ENCODE results near the gene ICE2. TPM values are rescaled to one million over a fixed set of nuclear protein-coding genes. Genes with fewer than 3 reads are reported as not detected.

Gene ICE2
- total RNA-seq, 1 donor from 2014 or later = 39.5 TPM

DNA sequence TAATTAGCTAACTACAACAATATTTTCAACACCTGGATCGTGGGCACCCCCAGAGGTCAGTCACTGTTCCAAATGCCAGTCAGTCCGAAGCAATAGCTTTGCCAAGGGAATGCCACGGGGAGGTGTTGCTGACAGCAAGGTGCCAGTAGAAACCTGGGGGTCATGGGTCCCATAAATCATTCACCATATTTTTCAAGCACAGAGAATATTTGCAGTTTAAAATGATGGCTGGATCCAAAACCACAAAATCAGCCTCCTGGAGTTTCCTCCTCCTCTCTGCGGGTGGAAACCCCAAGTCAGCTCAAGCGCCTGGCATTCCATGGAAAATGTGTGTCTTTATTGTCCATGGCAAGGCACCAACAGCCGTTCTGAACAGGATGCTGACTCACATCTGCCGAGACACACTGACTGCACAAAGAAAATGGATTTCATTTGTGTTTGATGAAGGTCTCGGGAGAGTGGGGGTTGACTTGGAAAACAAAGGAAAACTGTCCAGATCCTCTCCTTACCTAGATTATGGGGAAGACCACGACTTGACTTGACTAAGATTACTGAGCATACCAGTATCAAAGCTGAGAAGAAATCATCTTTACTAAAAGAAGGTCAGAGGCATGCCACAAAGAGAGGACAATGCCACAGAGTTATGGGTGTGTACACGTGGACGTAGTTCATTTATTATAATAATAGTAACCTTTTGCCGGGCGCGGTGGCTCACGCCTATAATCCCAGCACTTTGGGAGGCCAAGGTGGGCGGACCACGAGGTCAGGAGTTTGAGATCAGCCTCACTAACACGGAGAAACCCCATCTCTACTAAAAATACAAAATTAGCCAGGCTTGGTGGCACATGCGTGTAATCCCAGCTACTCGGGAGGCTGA is 107.5 kb downstream of the ICE2 start:
- TF ChIP-seq, protein P1, sequence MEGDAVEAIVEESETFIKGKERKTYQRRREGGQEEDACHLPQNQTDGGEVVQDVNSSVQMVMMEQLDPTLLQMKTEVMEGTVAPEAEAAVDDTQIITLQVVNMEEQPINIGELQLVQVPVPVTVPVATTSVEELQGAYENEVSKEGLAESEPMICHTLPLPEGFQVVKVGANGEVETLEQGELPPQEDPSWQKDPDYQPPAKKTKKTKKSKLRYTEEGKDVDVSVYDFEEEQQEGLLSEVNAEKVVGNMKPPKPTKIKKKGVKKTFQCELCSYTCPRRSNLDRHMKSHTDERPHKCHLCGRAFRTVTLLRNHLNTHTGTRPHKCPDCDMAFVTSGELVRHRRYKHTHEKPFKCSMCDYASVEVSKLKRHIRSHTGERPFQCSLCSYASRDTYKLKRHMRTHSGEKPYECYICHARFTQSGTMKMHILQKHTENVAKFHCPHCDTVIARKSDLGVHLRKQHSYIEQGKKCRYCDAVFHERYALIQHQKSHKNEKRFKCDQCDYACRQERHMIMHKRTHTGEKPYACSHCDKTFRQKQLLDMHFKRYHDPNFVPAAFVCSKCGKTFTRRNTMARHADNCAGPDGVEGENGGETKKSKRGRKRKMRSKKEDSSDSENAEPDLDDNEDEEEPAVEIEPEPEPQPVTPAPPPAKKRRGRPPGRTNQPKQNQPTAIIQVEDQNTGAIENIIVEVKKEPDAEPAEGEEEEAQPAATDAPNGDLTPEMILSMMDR (IDR thresholded peaks at IDR 0.05) = no peak
- Histone ChIP-seq H3K27ac (peak overlapping the region; percentile 71), H3K4me3 (no peak overlapping the region), H3K9me3 (no peaks in the 10 kb centered on the region), H3K4me1 (peaks cover 63% of the 10 kb centered on the region), H3K27me3 (ENCODE audit: low read depth) (no peaks in the 10 kb centered on the region), H3K36me3 (peaks cover 71% of the 10 kb centered on the region)
- intact Hi-C loops (cut with DNase I) = no loop called here
- ATAC-seq (peak; percentile 38 to 52), DNase-seq (no peak)

DNA sequence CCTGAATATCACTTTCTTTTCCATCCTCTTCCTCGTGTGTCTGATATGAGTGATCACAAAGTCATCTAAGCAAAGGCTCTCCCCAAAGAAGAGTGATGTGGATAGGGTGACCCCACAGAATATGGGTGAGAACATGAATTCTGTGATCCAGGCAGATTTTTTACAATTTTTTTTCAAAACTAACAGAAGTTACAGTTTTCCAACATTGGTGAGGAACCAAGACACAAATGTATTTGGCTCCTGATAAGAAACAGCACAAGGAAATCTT is 108.1 kb downstream of the ICE2 start:
- ATAC-seq = no peak
- H3K4me1 ChIP-seq = peaks cover 61% of the 10 kb centered on the region

DNA sequence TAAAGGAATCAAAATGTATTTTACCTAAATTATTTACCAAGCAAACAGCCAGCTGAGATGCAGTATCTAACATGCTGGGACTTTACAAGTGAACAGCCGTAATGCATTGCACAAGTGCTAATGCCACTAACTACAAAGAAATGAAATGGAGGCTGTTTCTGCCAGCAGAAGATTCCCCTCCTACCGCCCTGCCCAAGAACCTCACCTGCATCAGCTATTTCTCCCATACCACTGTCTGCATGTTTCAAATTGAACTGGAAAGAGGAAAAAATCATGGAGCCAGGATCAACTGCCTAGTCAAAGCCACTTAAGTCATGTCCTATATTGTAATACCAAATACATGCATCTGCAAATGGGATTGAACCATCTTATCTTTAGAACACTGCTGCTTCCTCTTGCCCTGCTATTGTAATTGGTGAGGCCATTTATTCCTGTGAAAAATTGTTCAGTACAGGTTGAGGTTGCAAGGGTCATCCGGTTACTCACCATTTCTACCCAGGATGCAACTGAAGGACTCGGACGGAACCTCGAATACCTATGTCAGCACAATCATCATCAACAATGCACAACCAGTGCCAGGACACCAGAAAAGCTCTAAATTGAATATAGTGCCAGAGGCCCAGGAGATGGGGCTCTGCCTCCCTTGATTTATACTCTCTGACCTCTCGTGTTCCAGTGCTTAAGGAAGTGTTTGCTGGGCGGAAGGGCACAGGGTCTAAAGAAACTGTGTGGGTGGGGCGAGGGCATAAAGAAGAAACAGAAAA is 108.7 kb downstream of the ICE2 start:
- Histone ChIP-seq H3K27me3 (ENCODE audit: low read depth) (no peaks in the 10 kb centered on the region), H3K4me3 (no peak overlapping the region), H3K9me3 (no peaks in the 10 kb centered on the region), H3K36me3 (peaks cover 60% of the 10 kb centered on the region), H3K4me1 (peaks cover 56% of the 10 kb centered on the region), H3K27ac (peak overlapping the region; percentile 71)
- DNase-seq (no peak), ATAC-seq (peak; percentile 29 to 36)
- intact Hi-C loops (cut with DNase I) = no loop called here
- TF ChIP-seq, protein P1 (IDR thresholded peaks at IDR 0.05) = no peak

More for the DNA sequence above, 108.1 kb downstream of the ICE2 start:
- Histone ChIP-seq H3K36me3 (peaks cover 65% of the 10 kb centered on the region), H3K27ac (peak overlapping the region; percentile 71), H3K9me3 (no peaks in the 10 kb centered on the region), H3K4me3 (no peak overlapping the region), H3K27me3 (ENCODE audit: low read depth) (no peaks in the 10 kb centered on the region)
- TF ChIP-seq, protein P1 (IDR thresholded peaks at IDR 0.05) = no peak
- DNase-seq = no peak
- intact Hi-C loops (cut with DNase I) = no loop called here

DNA sequence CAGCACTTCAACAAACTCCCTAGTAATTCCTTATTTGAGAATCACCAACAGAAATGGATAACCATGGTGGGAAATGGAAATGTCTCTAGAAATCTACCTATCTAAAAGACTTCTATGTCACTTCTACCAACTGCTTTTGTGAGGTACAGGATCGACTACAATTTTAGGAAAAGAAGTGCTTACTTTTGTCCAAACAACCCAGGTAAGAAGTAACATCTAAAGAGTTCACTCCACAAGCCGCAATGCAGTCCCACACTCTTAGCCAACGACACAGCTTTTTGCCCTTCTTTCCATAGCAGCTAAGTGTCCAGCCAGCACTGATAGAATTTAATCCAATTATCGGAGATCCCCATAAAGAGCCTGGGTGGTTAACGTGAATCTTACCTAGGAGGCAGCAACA is 109.2 kb downstream of the ICE2 start:
- intact Hi-C loops (cut with DNase I) = no loop called here
- no peaks in the 10 kb centered on the region for H3K9me3 ChIP-seq
- peaks cover 50% of the 10 kb centered on the region for H3K4me1 ChIP-seq
- TF ChIP-seq, protein P1 (IDR thresholded peaks at IDR 0.05) = no peak
- H3K36me3 ChIP-seq = peaks cover 59% of the 10 kb centered on the region
- H3K27me3 ChIP-seq (ENCODE audit: low read depth) = no peaks in the 10 kb centered on the region
- peak overlapping the region; percentile 71 for H3K27ac ChIP-seq
- no peak overlapping the region for H3K4me3 ChIP-seq
- no peak for DNase-seq
- no peak for ATAC-seq

Other genes with a start within 250 kb of the ICE2 start
- 834 TPM for gene ANXA2, start 81.2 kb downstream of the ICE2 start, total RNA-seq